ENCODE results near the gene CFDP1.
"Not testable (repeated sequence)": the region's sequence is repeated elsewhere in the genome, so short reads cannot be mapped to it uniquely, and the experiment has no call there.

CFDP1 gene

GRCh38 chr16:75458029-75458428 is 24.7 kb upstream of the CFDP1 start:
- no peak for DNase-seq

GRCh38 chr16:75457485-75458021 is 24.2 kb upstream of the CFDP1 start:
- DNase-seq = no peak

GRCh38 chr16:75456971-75457370 is 23.7 kb upstream of the CFDP1 start:
- DNase-seq = no peak

GRCh38 chr16:75456486-75456885 is 23.2 kb upstream of the CFDP1 start:
- not testable (repeated sequence) for DNase-seq

GRCh38 chr16:75455677-75456076 is 22.4 kb upstream of the CFDP1 start:
- DNase-seq = no peak

GRCh38 chr16:75452464-75453190 is 19.3 kb upstream of the CFDP1 start:
- DNase-seq = no peak

GRCh38 chr16:75446416-75446815 is 13.1 kb upstream of the CFDP1 start:
- no peak for DNase-seq

GRCh38 chr16:75445298-75445697 is 12.0 kb upstream of the CFDP1 start:
- DNase-seq = no peak

- DNase-seq = no peak
Measured at GRCh38 chr16:75443298-75443697, 10.0 kb upstream of the CFDP1 start.

GRCh38 chr16:75433732-75434413 is 570 bp upstream of the CFDP1 start:
- no peak for DNase-seq

- no peak for DNase-seq
Measured at GRCh38 chr16:75429621-75430403, 3.5 kb downstream of the CFDP1 start.

GRCh38 chr16:75426524-75426923 is 6.8 kb downstream of the CFDP1 start:
- DNase-seq = not testable (repeated sequence)

- DNase-seq = not testable (repeated sequence)
Measured at GRCh38 chr16:75424105-75424762, 9.1 kb downstream of the CFDP1 start.

- DNase-seq = no peak
Measured at GRCh38 chr16:75423723-75424104, 9.6 kb downstream of the CFDP1 start.

- no peak for DNase-seq
Measured at GRCh38 chr16:75421820-75422126, 11.5 kb downstream of the CFDP1 start.

- no peak for DNase-seq
Measured at GRCh38 chr16:75420987-75421819, 12.1 kb downstream of the CFDP1 start.

GRCh38 chr16:75416904-75417565 is 16.3 kb downstream of the CFDP1 start:
- DNase-seq = no peak

GRCh38 chr16:75415169-75415905 is 18.0 kb downstream of the CFDP1 start:
- no peak for DNase-seq

- no peak for DNase-seq
Measured at GRCh38 chr16:75413951-75414350, 19.4 kb downstream of the CFDP1 start.

- no peak for DNase-seq
Measured at GRCh38 chr16:75406943-75407342, 26.4 kb downstream of the CFDP1 start.
